ENCODE results near the gene NUMB. TPM values are rescaled to one million over a fixed set of nuclear protein-coding genes. Genes with fewer than 3 reads are reported as not detected.

The NUMB gene
- total and polyA plus RNA-seq, 2 of the 13 experiments (the other 11 are each of a cell fraction or from before 2014, with no cell fraction given), result 20.3 to 71.1 TPM

DNA sequence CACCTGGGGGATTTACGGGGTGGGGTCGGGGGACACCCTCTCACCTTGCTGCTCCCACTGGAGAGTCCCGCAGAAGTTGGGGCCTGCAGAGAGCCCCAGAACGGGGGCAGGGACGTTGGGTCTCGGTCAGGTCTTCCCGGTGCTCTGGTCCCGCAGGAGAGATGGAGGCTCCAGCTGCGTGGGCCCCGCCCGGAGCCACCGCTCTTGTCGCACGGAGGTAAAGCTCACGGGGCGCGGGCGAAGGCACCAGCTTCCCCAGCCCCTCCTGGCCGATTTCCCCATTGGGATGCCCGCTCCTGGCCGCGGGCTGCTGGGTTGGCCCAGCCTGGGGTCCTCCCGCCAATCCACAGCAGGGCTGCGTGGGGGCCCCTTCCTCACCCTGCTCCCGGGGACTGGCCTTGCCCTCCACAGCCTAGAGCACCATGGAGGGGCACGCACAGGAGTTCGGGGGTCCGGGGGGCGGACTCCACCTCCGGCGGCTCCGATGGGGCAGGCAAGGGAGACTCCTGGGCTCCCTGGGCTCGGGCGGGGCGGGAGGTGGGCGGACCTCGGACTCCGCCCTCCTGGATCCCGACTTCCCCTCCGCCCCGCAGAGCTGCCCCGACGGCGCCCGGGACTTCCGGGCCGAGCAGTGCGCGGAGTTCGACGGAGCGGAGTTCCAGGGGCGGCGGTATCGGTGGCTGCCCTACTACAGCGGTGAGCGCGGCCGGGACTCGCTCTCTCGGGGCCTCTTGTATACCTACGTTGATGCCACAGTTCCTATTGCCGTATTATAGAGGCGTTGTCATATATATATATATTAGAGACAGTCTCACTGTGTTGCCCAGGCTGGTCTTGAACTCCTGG lies 212.6 kb downstream of the NUMB start:
- Histone ChIP-seq H2AFZ (ENCODE audit: low read length) (no peak overlapping the region), H3K36me3 (replicated peaks in 1 of 2; ENCODE audit: control insufficient read depth in 1 of 2, insufficient read depth in 2 of 2, low read length in 2 of 2) (no peaks in the 10 kb centered on the region), H3K4me1 (ENCODE audit: insufficient read depth, low read length) (no peaks in the 10 kb centered on the region), H3K9ac (ENCODE audit: insufficient read depth, low read depth, low read length) (no peak overlapping the region), H3K9me3 (ENCODE audit: low read length) (no peaks in the 10 kb centered on the region), H3K4me3 (replicated peaks in 1 of 3; ENCODE audit: insufficient read depth in 1 of 3, low read depth in 2 of 3, low read length in 3 of 3) (no peak overlapping the region), H3K79me2 (ENCODE audit: insufficient read depth, low read length) (no peaks in the 10 kb centered on the region), H3K27me3 (ENCODE audit: control insufficient read depth in 1 of 2, insufficient read depth in 2 of 2, low read length in 2 of 2) (peaks cover 12 to 35% of the 10 kb centered on the region in 2 experiments), H4K20me1 (ENCODE audit: insufficient read depth, low read length) (no peaks in the 10 kb centered on the region), H3K4me2 (ENCODE audit: low read depth, low read length) (no peak overlapping the region), H3K27ac (ENCODE audit: extremely low read length, insufficient read depth, low read length) (no peak overlapping the region)
- POLR2A ChIA-PET, result no interaction called here
- no TSS peak for BruUV-seq (replicated peaks)
- ATAC-seq (no peak), FAIRE-seq (no peak), DNase-seq (ENCODE audit: low spot score) (no peak)
- WGBS (ENCODE audit: low lambda C conversion rate), result 70% methylated on average over 40 of the region's 64 CpGs
- CTCF ChIA-PET (ENCODE audit: low intra/inter-chr PET ratio, low total read pairs), result no interaction called here
- in situ Hi-C loops (cut with HindIII; ENCODE audit: extremely low pct_ligation_motif_present, low pct_unique_long_range_greater_than_20kb), result no loop called here
- intact Hi-C loops (cut with micrococcal nuclease; ENCODE audit: unreplicated experiment), result no loop called here
- TF ChIP-seq ZNF256 (CRISPR knock-in tag; conservative IDR thresholded peaks at IDR 0.05), result no peak
- TF ChIP-seq, protein P1, sequence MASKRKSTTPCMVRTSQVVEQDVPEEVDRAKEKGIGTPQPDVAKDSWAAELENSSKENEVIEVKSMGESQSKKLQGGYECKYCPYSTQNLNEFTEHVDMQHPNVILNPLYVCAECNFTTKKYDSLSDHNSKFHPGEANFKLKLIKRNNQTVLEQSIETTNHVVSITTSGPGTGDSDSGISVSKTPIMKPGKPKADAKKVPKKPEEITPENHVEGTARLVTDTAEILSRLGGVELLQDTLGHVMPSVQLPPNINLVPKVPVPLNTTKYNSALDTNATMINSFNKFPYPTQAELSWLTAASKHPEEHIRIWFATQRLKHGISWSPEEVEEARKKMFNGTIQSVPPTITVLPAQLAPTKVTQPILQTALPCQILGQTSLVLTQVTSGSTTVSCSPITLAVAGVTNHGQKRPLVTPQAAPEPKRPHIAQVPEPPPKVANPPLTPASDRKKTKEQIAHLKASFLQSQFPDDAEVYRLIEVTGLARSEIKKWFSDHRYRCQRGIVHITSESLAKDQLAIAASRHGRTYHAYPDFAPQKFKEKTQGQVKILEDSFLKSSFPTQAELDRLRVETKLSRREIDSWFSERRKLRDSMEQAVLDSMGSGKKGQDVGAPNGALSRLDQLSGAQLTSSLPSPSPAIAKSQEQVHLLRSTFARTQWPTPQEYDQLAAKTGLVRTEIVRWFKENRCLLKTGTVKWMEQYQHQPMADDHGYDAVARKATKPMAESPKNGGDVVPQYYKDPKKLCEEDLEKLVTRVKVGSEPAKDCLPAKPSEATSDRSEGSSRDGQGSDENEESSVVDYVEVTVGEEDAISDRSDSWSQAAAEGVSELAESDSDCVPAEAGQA (IDR thresholded peaks at IDR 0.05; ENCODE audit: low read depth), result no peak
- TF ChIP-seq, protein P1 (CRISPR knock-in tag; IDR thresholded peaks at IDR 0.05; ENCODE audit: borderline replicate concordance), result no peak
- TF ChIP-seq NBN (conservative IDR thresholded peaks at IDR 0.05), result no peak
- TF ChIP-seq, protein P2, sequence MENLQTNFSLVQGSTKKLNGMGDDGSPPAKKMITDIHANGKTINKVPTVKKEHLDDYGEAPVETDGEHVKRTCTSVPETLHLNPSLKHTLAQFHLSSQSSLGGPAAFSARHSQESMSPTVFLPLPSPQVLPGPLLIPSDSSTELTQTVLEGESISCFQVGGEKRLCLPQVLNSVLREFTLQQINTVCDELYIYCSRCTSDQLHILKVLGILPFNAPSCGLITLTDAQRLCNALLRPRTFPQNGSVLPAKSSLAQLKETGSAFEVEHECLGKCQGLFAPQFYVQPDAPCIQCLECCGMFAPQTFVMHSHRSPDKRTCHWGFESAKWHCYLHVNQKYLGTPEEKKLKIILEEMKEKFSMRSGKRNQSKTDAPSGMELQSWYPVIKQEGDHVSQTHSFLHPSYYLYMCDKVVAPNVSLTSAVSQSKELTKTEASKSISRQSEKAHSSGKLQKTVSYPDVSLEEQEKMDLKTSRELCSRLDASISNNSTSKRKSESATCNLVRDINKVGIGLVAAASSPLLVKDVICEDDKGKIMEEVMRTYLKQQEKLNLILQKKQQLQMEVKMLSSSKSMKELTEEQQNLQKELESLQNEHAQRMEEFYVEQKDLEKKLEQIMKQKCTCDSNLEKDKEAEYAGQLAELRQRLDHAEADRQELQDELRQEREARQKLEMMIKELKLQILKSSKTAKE (CRISPR knock-in tag; IDR thresholded peaks at IDR 0.05; ENCODE audit: borderline replicate concordance), result no peak
- TF ChIP-seq, protein P3, sequence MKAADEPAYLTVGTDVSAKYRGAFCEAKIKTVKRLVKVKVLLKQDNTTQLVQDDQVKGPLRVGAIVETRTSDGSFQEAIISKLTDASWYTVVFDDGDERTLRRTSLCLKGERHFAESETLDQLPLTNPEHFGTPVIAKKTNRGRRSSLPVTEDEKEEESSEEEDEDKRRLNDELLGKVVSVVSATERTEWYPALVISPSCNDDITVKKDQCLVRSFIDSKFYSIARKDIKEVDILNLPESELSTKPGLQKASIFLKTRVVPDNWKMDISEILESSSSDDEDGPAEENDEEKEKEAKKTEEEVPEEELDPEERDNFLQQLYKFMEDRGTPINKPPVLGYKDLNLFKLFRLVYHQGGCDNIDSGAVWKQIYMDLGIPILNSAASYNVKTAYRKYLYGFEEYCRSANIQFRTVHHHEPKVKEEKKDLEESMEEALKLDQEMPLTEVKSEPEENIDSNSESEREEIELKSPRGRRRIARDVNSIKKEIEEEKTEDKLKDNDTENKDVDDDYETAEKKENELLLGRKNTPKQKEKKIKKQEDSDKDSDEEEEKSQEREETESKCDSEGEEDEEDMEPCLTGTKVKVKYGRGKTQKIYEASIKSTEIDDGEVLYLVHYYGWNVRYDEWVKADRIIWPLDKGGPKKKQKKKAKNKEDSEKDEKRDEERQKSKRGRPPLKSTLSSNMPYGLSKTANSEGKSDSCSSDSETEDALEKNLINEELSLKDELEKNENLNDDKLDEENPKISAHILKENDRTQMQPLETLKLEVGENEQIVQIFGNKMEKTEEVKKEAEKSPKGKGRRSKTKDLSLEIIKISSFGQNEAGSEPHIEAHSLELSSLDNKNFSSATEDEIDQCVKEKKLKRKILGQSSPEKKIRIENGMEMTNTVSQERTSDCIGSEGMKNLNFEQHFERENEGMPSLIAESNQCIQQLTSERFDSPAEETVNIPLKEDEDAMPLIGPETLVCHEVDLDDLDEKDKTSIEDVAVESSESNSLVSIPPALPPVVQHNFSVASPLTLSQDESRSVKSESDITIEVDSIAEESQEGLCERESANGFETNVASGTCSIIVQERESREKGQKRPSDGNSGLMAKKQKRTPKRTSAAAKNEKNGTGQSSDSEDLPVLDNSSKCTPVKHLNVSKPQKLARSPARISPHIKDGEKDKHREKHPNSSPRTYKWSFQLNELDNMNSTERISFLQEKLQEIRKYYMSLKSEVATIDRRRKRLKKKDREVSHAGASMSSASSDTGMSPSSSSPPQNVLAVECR (CRISPR knock-in tag; IDR thresholded peaks at IDR 0.05; ENCODE audit: borderline replicate concordance), result no peak
- TF ChIP-seq, protein P4, sequence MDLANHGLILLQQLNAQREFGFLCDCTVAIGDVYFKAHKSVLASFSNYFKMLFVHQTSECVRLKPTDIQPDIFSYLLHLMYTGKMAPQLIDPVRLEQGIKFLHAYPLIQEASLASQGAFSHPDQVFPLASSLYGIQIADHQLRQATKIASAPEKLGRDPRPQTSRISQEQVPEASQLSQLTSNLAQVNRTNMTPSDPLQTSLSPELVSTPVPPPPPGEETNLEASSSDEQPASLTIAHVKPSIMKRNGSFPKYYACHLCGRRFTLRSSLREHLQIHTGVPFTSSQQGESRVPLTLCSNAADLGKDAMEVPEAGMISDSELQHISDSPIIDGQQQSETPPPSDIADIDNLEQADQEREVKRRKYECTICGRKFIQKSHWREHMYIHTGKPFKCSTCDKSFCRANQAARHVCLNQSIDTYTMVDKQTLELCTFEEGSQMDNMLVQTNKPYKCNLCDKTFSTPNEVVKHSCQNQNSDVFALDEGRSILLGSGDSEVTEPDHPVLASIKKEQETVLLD (CRISPR knock-in tag; IDR thresholded peaks at IDR 0.05; ENCODE audit: low read depth), result no peak
- no peak for TF ChIP-seq THYN1 (CRISPR knock-in tag; IDR thresholded peaks at IDR 0.05; ENCODE audit: borderline replicate concordance, low read depth)
- no peak for TF ChIP-seq U2AF2 (IDR thresholded peaks at IDR 0.05; ENCODE audit: low read depth, low read length)
